A549 treated with DMSO at 1 μM for 4 hours (cell line): ENCODE results near the gene IGIP. TPM values are rescaled to one million over a fixed set of nuclear protein-coding genes. Genes with fewer than 3 reads are reported as not detected.

Experiments used
- total RNA-seq: library from RNA; stranded (reverse); fragments of 200-300 nt; extraction: Qiagen RNA extraction; gene quantifications from 5 replicates; pipeline ENCODE4 v1.2.3, GENCODE V29; 2022; ENCODE audit warnings: low read depth

Gene IGIP
- total RNA-seq, result 0.92 to 1.2 TPM (median 1.2 TPM) in 5 replicates

GRCh38 chr5:140125637-140126036 is at the start of gene IGIP:
IGIP (plus strand) TSS chr5:140125937; CDS start chr5:140128477, 2,540 bp downstream.

DNA sequence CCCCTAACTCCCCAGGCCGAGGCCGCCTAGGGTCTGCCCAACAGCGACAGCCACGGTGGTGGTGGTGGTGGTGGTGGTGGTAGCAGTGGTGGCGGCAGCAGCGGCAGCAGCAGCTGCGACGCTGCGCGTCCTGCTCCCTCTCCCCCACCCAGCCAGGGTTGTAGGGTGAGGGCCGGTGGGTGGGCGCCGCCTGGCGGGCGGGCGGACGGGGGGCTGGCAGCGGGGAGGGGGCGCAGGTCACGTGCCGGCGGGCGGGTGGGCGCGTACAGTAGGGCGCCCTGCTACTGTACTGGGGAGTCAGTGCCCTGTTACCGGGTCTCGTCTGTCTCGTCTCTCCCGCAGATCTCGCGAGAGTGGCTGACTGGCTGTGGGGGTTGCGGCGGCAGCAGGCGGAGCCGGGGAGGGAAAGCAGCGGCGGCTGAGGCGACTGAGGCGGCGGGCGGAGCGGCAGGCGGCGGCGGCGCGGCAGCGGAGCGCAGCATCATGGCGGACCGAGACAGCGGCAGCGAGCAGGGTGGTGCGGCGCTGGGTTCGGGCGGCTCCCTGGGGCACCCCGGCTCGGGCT is 12.0 kb upstream of the IGIP start, which contains the start of gene PURA:
TSS of gene PURA (plus strand) at position 411 of the 565 bp plus-strand sequence. CDS start at position 484, 73 bp downstream.

GRCh38 chr5:140174465-140175366 is 49.0 kb downstream of the IGIP start, which contains the start of gene CYSTM1:
CYSTM1 (plus strand) TSS chr5:140175188; CDS start chr5:140194466, 19,278 bp downstream.

Other genes starting within 250 kb of the IGIP start
- 2.0 to 2.3 TPM (median 2.2 TPM) in 5 replicates for gene NRG2, start 82.6 kb upstream of the IGIP start, total RNA-seq
- gene PURA, start 11.8 kb upstream of the IGIP start, total RNA-seq, result 4.0 to 7.6 TPM (median 6.1 TPM) in 5 replicates
- gene CYSTM1, start 49.3 kb downstream of the IGIP start, total RNA-seq, result 143 to 272 TPM (median 158 TPM) in 5 replicates
- 90.6 to 107 TPM (median 92.9 TPM) in 5 replicates for gene PFDN1, start 177.2 kb downstream of the IGIP start, total RNA-seq
- 6.8 to 10.4 TPM (median 8.0 TPM) in 5 replicates for gene HBEGF, start 220.7 kb downstream of the IGIP start, total RNA-seq
- gene SLC4A9, start 234.3 kb downstream of the IGIP start, total RNA-seq, result not detected in 5 replicates